ENCODE data around the gene GEMIN8.

DNA sequence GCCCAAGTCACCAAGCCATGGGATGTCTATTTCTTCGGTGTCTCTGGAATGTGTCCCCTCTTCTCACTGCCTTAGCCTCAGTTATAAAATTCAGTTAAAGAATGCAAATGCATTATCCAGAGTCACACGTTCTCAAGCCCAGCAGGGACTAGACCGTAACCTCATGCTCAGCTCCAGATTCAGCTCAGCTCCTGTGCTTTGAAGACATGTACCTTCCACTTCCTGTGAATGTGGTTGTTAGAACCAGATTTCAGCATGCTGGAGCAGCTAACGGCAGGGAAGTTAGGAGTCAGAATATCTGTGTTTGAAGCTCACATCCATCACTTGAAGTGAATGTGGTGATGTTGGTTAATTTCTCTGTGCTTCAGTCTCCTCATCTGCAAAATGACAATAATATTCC, 26.7 kb downstream of the GEMIN8 start:
- TF ChIP-seq GATA3 (IDR thresholded peaks at IDR 0.05; ENCODE audit: low read depth, low read length) (no peak), GATA2 (IDR thresholded peaks at IDR 0.05; ENCODE audit: low read depth, low read length) (no peak)
